ENCODE measurements around the gene SLC1A3. TPM values are rescaled to one million over a fixed set of nuclear protein-coding genes. Genes with fewer than 3 reads are reported as not detected.

The SLC1A3 gene
- total RNA-seq, 4 donors from 2014 or later: 11.3 to 26.5 (median 21.2) TPM

- intact Hi-C loops (cut with DNase I): no loop called here
- Histone ChIP-seq H3K27ac (replicated peaks in 1 of 4) (no peak overlapping the region), H3K36me3 (no peaks in the 10 kb centered on the region), H3K27me3 (no peaks in the 10 kb centered on the region), H3K4me1 (peaks cover 0 to 17% (median 0%) of the 10 kb centered on the region in 4 donors), H3K9me3 (no peaks in the 10 kb centered on the region), H3K4me3 (no peak overlapping the region)
- no peak for DNase-seq (ENCODE audit: extremely low spot score)
- no peak for TF ChIP-seq EP300 (IDR thresholded peaks at IDR 0.05)
- no peak for TF ChIP-seq POLR2AphosphoS5 (IDR thresholded peaks at IDR 0.05)
- TF ChIP-seq CTCF (IDR thresholded peaks at IDR 0.05): no peak
- TF ChIP-seq POLR2A (IDR thresholded peaks at IDR 0.05; ENCODE audit: low read depth): no peak
Measured at GRCh38 chr5:36632363-36632664, 25.9 kb downstream of the SLC1A3 start.

- intact Hi-C loops (cut with DNase I): no loop called here
- WGBS: 90% methylated on average over 9 of the region's 9 CpGs
- TF ChIP-seq POLR2A (IDR thresholded peaks at IDR 0.05; ENCODE audit: low read depth): no peak
- no peak for TF ChIP-seq CTCF (IDR thresholded peaks at IDR 0.05)
- TF ChIP-seq POLR2AphosphoS5 (IDR thresholded peaks at IDR 0.05): no peak
- no peak for TF ChIP-seq EP300 (IDR thresholded peaks at IDR 0.05)
- Histone ChIP-seq H3K4me1 (peaks cover 0 to 14% (median 0%) of the 10 kb centered on the region in 4 donors), H3K9me3 (no peaks in the 10 kb centered on the region), H3K27me3 (no peaks in the 10 kb centered on the region), H3K4me3 (no peak overlapping the region), H3K27ac (replicated peaks in 1 of 4) (no peak overlapping the region), H3K36me3 (peaks cover 0 to 3% (median 0%) of the 10 kb centered on the region in 4 donors)
- DNase-seq (ENCODE audit: extremely low spot score): no peak
Measured at GRCh38 chr5:36635721-36636390, 29.4 kb downstream of the SLC1A3 start.

- intact Hi-C loops (cut with DNase I): no loop called here
- H3K9me3 ChIP-seq: no peaks in the 10 kb centered on the region
- H3K4me3 ChIP-seq: no peak overlapping the region
- H3K27ac ChIP-seq (replicated peaks in 1 of 4): no peak overlapping the region
- TF ChIP-seq EP300 (IDR thresholded peaks at IDR 0.05): no peak
- no peak for TF ChIP-seq POLR2A (IDR thresholded peaks at IDR 0.05; ENCODE audit: low read depth)
- no peak for TF ChIP-seq POLR2AphosphoS5 (IDR thresholded peaks at IDR 0.05)
- no peak for TF ChIP-seq CTCF (IDR thresholded peaks at IDR 0.05)
- DNase-seq (ENCODE audit: extremely low spot score): no peak
- 84% methylated on average over 4 of the region's 4 CpGs for WGBS
- peaks cover 0 to 4% (median 0%) of the 10 kb centered on the region in 4 donors for H3K4me1 ChIP-seq
- H3K36me3 ChIP-seq: peaks cover 0 to 3% (median 0%) of the 10 kb centered on the region in 4 donors
- H3K27me3 ChIP-seq: no peaks in the 10 kb centered on the region
Measured at GRCh38 chr5:36637101-36637500, 30.7 kb downstream of the SLC1A3 start.

- no peaks in the 10 kb centered on the region for H3K9me3 ChIP-seq
- H3K27ac ChIP-seq (replicated peaks in 1 of 4): no peak overlapping the region
- TF ChIP-seq CTCF (IDR thresholded peaks at IDR 0.05): no peak
- no peak for TF ChIP-seq POLR2AphosphoS5 (IDR thresholded peaks at IDR 0.05)
- TF ChIP-seq EP300 (IDR thresholded peaks at IDR 0.05): no peak
- no peak for TF ChIP-seq POLR2A (IDR thresholded peaks at IDR 0.05; ENCODE audit: low read depth)
- no peak overlapping the region for H3K4me3 ChIP-seq
- H3K27me3 ChIP-seq: no peaks in the 10 kb centered on the region
- no peak for DNase-seq (ENCODE audit: extremely low spot score)
- 100% methylated on average over 1 of the region's 1 CpG for WGBS
- intact Hi-C loops (cut with DNase I): no loop called here
- peaks cover 0 to under 1% (median 0%) of the 10 kb centered on the region in 4 donors for H3K4me1 ChIP-seq
- peaks cover 0 to 3% (median 0%) of the 10 kb centered on the region in 4 donors for H3K36me3 ChIP-seq
Measured at GRCh38 chr5:36637516-36637915, 31.1 kb downstream of the SLC1A3 start.

GRCh38 chr5:36638056-36638455 lies 31.6 kb downstream of the SLC1A3 start:
- DNase-seq (ENCODE audit: extremely low spot score): no peak
- TF ChIP-seq EP300 (IDR thresholded peaks at IDR 0.05): no peak
- TF ChIP-seq POLR2A (IDR thresholded peaks at IDR 0.05; ENCODE audit: low read depth): no peak
- TF ChIP-seq POLR2AphosphoS5 (IDR thresholded peaks at IDR 0.05): no peak
- TF ChIP-seq CTCF (IDR thresholded peaks at IDR 0.05): no peak
- peaks cover 0 to 3% (median 0%) of the 10 kb centered on the region in 4 donors for H3K36me3 ChIP-seq
- no peaks in the 10 kb centered on the region for H3K4me1 ChIP-seq
- 61% methylated on average over 4 of the region's 4 CpGs for WGBS
- no peaks in the 10 kb centered on the region for H3K27me3 ChIP-seq
- intact Hi-C loops (cut with DNase I): no loop called here
- H3K4me3 ChIP-seq: no peak overlapping the region
- H3K9me3 ChIP-seq: no peaks in the 10 kb centered on the region
- H3K27ac ChIP-seq (replicated peaks in 1 of 4): no peak overlapping the region
